ENCODE measurements around the gene MAML2.

DNA sequence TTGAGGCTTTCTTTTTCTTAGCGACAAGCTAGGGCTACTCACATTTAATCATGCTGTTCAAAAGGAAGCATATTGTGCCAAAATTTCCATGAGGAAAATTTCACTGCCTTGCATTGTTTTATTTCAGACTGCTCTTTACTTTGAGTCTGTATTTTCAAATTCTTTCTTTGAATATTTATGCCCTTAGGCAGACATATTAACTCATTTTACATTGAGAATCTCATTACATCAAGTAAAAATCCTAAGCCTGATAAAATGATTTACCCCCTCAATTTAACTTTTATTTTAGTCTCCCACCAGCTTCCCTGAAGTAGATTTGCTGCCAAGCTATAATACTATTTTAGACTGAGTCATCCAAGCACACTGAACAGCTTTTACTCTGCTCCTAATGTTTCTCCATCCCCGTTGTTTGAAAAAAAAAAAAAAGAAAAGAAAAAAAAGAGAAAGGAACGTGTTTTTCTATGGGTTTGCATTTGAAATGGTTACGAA is 229.8 kb downstream of the MAML2 start:
- TF ChIP-seq, protein P1, sequence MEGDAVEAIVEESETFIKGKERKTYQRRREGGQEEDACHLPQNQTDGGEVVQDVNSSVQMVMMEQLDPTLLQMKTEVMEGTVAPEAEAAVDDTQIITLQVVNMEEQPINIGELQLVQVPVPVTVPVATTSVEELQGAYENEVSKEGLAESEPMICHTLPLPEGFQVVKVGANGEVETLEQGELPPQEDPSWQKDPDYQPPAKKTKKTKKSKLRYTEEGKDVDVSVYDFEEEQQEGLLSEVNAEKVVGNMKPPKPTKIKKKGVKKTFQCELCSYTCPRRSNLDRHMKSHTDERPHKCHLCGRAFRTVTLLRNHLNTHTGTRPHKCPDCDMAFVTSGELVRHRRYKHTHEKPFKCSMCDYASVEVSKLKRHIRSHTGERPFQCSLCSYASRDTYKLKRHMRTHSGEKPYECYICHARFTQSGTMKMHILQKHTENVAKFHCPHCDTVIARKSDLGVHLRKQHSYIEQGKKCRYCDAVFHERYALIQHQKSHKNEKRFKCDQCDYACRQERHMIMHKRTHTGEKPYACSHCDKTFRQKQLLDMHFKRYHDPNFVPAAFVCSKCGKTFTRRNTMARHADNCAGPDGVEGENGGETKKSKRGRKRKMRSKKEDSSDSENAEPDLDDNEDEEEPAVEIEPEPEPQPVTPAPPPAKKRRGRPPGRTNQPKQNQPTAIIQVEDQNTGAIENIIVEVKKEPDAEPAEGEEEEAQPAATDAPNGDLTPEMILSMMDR (IDR thresholded peaks at IDR 0.05), result no peak
- no peak for TF ChIP-seq POLR2A (IDR thresholded peaks at IDR 0.05)
